ENCODE measurements around the gene TTBK2. TPM values are rescaled to one million over a fixed set of nuclear protein-coding genes. Genes with fewer than 3 reads are reported as not detected.

Gene TTBK2
- polyA plus RNA-seq, 1 donor from 2014 or later, result 15.2 TPM

- Histone ChIP-seq H3F3A (ENCODE audit: insufficient read depth, low read length, poor library complexity, severe bottlenecking) (no peaks in the 10 kb centered on the region), H3K9me2 (ENCODE audit: insufficient read depth, low read length) (no peaks in the 10 kb centered on the region), H3K9me3 (ENCODE audit: low read length) (no peaks in the 10 kb centered on the region), H4K20me1 (ENCODE audit: insufficient read depth) (no peaks in the 10 kb centered on the region), H3K79me2 (replicated peaks; ENCODE audit: insufficient read depth, low read length) (no peaks in the 10 kb centered on the region), H3K27ac (ENCODE audit: low read length) (no peak overlapping the region), H3K4me3 (ENCODE audit: low read length) (no peak overlapping the region), H3K9ac (ENCODE audit: low read length) (no peak overlapping the region), H3K36me3 (ENCODE audit: insufficient read depth, low read length) (no peaks in the 10 kb centered on the region), H2AFZ (ENCODE audit: low read depth, low read length) (no peak overlapping the region), H3K4me2 (ENCODE audit: low read length) (no peak overlapping the region), H3K27me3 (ENCODE audit: insufficient read depth, low read depth, low read length) (no peaks in the 10 kb centered on the region)
- TF ChIP-seq CTCF (IDR thresholded peaks at IDR 0.05; ENCODE audit: poor library complexity, severe bottlenecking) (no peak), EP300 (conservative IDR thresholded peaks at IDR 0.05; ENCODE audit: poor library complexity, severe bottlenecking) (no peak), MXI1 (conservative IDR thresholded peaks at IDR 0.05; ENCODE audit: poor library complexity, severe bottlenecking) (no peak), POLR2AphosphoS5 (IDR thresholded peaks at IDR 0.05) (no peak), EZH2 (IDR thresholded peaks at IDR 0.05; ENCODE audit: borderline replicate concordance, insufficient read depth, low read length, poor library complexity, severe bottlenecking) (no peak), RAD21 (conservative IDR thresholded peaks at IDR 0.05) (no peak), SMC3 (conservative IDR thresholded peaks at IDR 0.05; ENCODE audit: poor library complexity) (no peak), TAF1 (IDR thresholded peaks at IDR 0.05; ENCODE audit: low read depth) (no peak)
- TF ChIP-seq, protein P1, sequence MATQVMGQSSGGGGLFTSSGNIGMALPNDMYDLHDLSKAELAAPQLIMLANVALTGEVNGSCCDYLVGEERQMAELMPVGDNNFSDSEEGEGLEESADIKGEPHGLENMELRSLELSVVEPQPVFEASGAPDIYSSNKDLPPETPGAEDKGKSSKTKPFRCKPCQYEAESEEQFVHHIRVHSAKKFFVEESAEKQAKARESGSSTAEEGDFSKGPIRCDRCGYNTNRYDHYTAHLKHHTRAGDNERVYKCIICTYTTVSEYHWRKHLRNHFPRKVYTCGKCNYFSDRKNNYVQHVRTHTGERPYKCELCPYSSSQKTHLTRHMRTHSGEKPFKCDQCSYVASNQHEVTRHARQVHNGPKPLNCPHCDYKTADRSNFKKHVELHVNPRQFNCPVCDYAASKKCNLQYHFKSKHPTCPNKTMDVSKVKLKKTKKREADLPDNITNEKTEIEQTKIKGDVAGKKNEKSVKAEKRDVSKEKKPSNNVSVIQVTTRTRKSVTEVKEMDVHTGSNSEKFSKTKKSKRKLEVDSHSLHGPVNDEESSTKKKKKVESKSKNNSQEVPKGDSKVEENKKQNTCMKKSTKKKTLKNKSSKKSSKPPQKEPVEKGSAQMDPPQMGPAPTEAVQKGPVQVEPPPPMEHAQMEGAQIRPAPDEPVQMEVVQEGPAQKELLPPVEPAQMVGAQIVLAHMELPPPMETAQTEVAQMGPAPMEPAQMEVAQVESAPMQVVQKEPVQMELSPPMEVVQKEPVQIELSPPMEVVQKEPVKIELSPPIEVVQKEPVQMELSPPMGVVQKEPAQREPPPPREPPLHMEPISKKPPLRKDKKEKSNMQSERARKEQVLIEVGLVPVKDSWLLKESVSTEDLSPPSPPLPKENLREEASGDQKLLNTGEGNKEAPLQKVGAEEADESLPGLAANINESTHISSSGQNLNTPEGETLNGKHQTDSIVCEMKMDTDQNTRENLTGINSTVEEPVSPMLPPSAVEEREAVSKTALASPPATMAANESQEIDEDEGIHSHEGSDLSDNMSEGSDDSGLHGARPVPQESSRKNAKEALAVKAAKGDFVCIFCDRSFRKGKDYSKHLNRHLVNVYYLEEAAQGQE (IDR thresholded peaks at IDR 0.05; ENCODE audit: borderline replicate concordance), result no peak
Measured at GRCh38 chr15:42730135-42730534, 190.4 kb downstream of the TTBK2 start.

- Histone ChIP-seq H3K4me3 (ENCODE audit: low read length) (no peak overlapping the region), H3K9ac (ENCODE audit: low read length) (no peak overlapping the region), H4K20me1 (ENCODE audit: insufficient read depth) (no peaks in the 10 kb centered on the region), H3K27ac (ENCODE audit: low read length) (no peak overlapping the region), H3K9me3 (ENCODE audit: low read length) (no peaks in the 10 kb centered on the region), H2AFZ (ENCODE audit: low read depth, low read length) (no peak overlapping the region), H3K79me2 (replicated peaks; ENCODE audit: insufficient read depth, low read length) (no peaks in the 10 kb centered on the region), H3K4me2 (ENCODE audit: low read length) (no peak overlapping the region), H3K36me3 (ENCODE audit: insufficient read depth, low read length) (no peaks in the 10 kb centered on the region), H3F3A (ENCODE audit: insufficient read depth, low read length, poor library complexity, severe bottlenecking) (no peaks in the 10 kb centered on the region), H3K9me2 (ENCODE audit: insufficient read depth, low read length) (no peaks in the 10 kb centered on the region), H3K27me3 (ENCODE audit: insufficient read depth, low read depth, low read length) (no peaks in the 10 kb centered on the region)
- TF ChIP-seq TAF1 (IDR thresholded peaks at IDR 0.05; ENCODE audit: low read depth), result no peak
- no peak for TF ChIP-seq EP300 (conservative IDR thresholded peaks at IDR 0.05; ENCODE audit: poor library complexity, severe bottlenecking)
- no peak for TF ChIP-seq EZH2 (IDR thresholded peaks at IDR 0.05; ENCODE audit: borderline replicate concordance, insufficient read depth, low read length, poor library complexity, severe bottlenecking)
- no peak for TF ChIP-seq RAD21 (conservative IDR thresholded peaks at IDR 0.05)
- TF ChIP-seq POLR2AphosphoS5 (IDR thresholded peaks at IDR 0.05), result no peak
- no peak for TF ChIP-seq SMC3 (conservative IDR thresholded peaks at IDR 0.05; ENCODE audit: poor library complexity)
- TF ChIP-seq, protein P1 (IDR thresholded peaks at IDR 0.05; ENCODE audit: borderline replicate concordance), result no peak
- no peak for TF ChIP-seq MXI1 (conservative IDR thresholded peaks at IDR 0.05; ENCODE audit: poor library complexity, severe bottlenecking)
- no peak for TF ChIP-seq CTCF (IDR thresholded peaks at IDR 0.05; ENCODE audit: poor library complexity, severe bottlenecking)
Measured at GRCh38 chr15:42729409-42729808, 191.2 kb downstream of the TTBK2 start.
